ENCODE measurements around the gene DTX1.

DTX1 gene

DNA sequence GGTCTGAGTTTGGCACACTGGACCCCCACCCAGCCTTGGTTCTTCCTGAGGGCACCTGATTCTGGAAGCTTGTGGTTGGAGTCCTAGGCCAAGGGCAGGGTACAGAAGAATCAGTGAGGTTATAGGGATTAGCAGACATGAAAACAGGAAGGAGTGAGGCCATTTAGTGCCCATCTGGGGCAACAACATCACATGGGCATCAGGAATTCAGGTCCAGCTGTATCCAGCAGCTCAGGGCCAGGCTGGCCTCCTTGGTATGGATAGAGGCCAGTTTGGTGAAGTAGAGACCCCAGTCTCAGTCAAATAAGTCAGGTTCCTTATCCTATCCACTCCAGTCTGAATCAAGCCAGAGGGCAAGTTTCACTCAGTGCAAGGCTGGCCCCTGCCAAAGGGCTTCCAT lies 42.8 kb downstream of the DTX1 start:
- no peaks in the 10 kb centered on the region for H3K36me3 ChIP-seq (ENCODE audit: control insufficient read depth in 4 of 4, insufficient read depth in 4 of 4, low read length in 3 of 4)
- H3K4me3 ChIP-seq (ENCODE audit: control insufficient read depth in 1 of 7, extremely low read depth in 1 of 7, insufficient read depth in 4 of 7, low read depth in 2 of 7, low read length in 6 of 7) = no peak overlapping the region
- DNase-seq = no peak
- H3K27ac ChIP-seq (ENCODE audit: insufficient read depth in 1 of 2, low read depth in 1 of 2, low read length in 2 of 2, poor library complexity in 1 of 2, severe bottlenecking in 2 of 2) = no peak overlapping the region
- peaks cover 1 to 11% (median 5%) of the 10 kb centered on the region in 4 experiments for H3K4me1 ChIP-seq (ENCODE audit: control extremely low read depth in 1 of 4, control insufficient read depth in 4 of 4, insufficient read depth in 4 of 4, low read length in 3 of 4)
- H3K27me3 ChIP-seq (replicated peaks in 2 of 5; ENCODE audit: control insufficient read depth in 4 of 5, insufficient read depth in 5 of 5, low read length in 4 of 5) = peaks cover 0 to 8% (median 1%) of the 10 kb centered on the region in 5 experiments
- no peaks in the 10 kb centered on the region for H3K9me3 ChIP-seq (ENCODE audit: control extremely low read depth in 1 of 5, control insufficient read depth in 4 of 5, insufficient read depth in 2 of 5, low read depth in 1 of 5, low read length in 4 of 5)
- ChIA-PET POLR2A (interaction anchor here (1.1 kb wide), 1 partner anchor 51 kb away, joined by 3 read pairs; no protein-coding TSS in a partner anchor), CTCF (interaction anchor here (0.7 to 7.7 kb wide), 18 partner anchors 8 to 111 kb away, joined by 3 to 76 read pairs (median 6); partner anchors contain the start of gene RASAL1)

DNA sequence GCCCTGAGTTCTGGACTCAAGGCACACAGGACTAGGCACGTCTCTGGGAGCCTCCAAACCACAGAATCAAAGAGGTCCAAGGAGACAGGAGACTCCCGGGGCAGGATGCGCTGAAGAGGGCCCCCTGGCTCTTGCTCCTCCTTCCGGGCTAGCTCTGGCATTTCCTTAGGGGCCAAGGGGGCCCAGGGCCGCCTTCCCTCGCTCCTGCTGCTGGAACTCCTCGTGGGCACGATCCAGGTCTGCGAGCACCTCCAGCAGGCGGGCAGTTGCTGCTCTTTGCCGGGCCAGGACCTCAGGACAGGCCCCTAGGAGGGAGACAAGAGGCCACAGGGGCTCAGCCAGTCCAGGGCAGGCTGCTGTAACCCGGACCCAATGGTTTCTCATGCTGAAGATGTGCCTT lies 43.2 kb downstream of the DTX1 start:
- ChIA-PET CTCF (interaction anchor here (1.1 to 7.7 kb wide), 11 partner anchors 11 to 74 kb away, joined by 3 to 76 read pairs (median 6); partner anchors contain the start of gene RASAL1), POLR2A (interaction anchor here (1.1 kb wide), 1 partner anchor 52 kb away, joined by 3 read pairs; no protein-coding TSS in a partner anchor)
- peaks cover 1 to 11% (median 5%) of the 10 kb centered on the region in 4 experiments for H3K4me1 ChIP-seq (ENCODE audit: control extremely low read depth in 1 of 4, control insufficient read depth in 4 of 4, insufficient read depth in 4 of 4, low read length in 3 of 4)
- no peaks in the 10 kb centered on the region for H3K9me3 ChIP-seq (ENCODE audit: control extremely low read depth in 1 of 5, control insufficient read depth in 4 of 5, insufficient read depth in 2 of 5, low read depth in 1 of 5, low read length in 4 of 5)
- peaks cover 0 to 8% (median 1%) of the 10 kb centered on the region in 5 experiments for H3K27me3 ChIP-seq (replicated peaks in 2 of 5; ENCODE audit: control insufficient read depth in 4 of 5, insufficient read depth in 5 of 5, low read length in 4 of 5)
- 86% methylated on average over 10 of the region's 12 CpGs for WGBS (ENCODE audit: insufficient coverage)
- no peak overlapping the region for H3K27ac ChIP-seq (ENCODE audit: insufficient read depth in 1 of 2, low read depth in 1 of 2, low read length in 2 of 2, poor library complexity in 1 of 2, severe bottlenecking in 2 of 2)
- no peaks in the 10 kb centered on the region for H3K36me3 ChIP-seq (ENCODE audit: control insufficient read depth in 4 of 4, insufficient read depth in 4 of 4, low read length in 3 of 4)
- no peak for DNase-seq
- no peak overlapping the region for H3K4me3 ChIP-seq (ENCODE audit: control insufficient read depth in 1 of 7, extremely low read depth in 1 of 7, insufficient read depth in 4 of 7, low read depth in 2 of 7, low read length in 6 of 7)

DNA sequence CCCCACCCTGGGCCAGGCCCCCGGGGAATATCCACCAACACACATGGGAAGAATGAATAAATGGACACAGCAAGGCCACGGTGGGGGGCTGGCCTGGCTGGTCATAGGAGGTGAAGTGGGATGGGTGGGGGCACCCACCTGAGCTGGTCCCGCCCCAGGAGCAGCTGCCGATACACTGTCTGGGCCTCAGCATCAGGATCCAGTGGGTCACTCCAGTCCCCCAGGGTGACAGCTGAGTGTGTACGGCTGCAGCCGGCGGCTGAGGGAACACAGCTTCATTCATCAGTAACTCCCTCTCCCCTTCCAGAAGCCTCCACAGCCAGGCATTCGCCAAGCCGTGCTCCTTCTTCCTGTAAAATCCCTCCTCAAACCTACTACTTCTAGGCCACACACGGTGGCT lies 45.2 kb downstream of the DTX1 start:
- POLR2A ChIA-PET = no interaction called here
- no peak overlapping the region for H3K27ac ChIP-seq (ENCODE audit: insufficient read depth in 1 of 2, low read depth in 1 of 2, low read length in 2 of 2, poor library complexity in 1 of 2, severe bottlenecking in 2 of 2)
- CTCF ChIA-PET = interaction anchor here (0.9 to 7.7 kb wide), 7 partner anchors 9 to 70 kb away, joined by 3 to 76 read pairs (median 4); no protein-coding TSS in a partner anchor

DNA sequence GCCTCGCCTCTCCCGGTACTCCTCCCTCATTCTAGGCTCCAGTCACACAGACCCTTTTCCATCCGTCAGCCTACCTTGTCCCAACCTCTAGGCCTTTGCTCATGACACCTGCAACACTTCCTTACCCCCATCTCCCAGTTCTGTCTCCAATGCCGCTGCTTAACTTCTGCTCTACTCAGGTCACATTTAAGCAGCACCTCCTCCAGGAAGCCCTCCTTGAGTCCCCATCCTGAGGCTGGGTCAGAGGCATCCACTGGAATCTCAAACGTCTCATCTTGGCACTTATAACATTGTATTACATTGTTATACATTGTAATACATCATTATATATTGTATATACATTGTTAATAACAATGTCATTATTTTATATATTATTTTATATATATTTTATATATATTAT lies 46.3 kb downstream of the DTX1 start:
- Histone ChIP-seq H3K4me3 (ENCODE audit: control insufficient read depth in 1 of 7, extremely low read depth in 1 of 7, insufficient read depth in 4 of 7, low read depth in 2 of 7, low read length in 6 of 7) (no peak overlapping the region), H3K27ac (ENCODE audit: insufficient read depth in 1 of 2, low read depth in 1 of 2, low read length in 2 of 2, poor library complexity in 1 of 2, severe bottlenecking in 2 of 2) (no peak overlapping the region), H3K27me3 (replicated peaks in 2 of 5; ENCODE audit: control insufficient read depth in 4 of 5, insufficient read depth in 5 of 5, low read length in 4 of 5) (peaks cover 0 to 8% (median 1%) of the 10 kb centered on the region in 5 experiments), H3K36me3 (ENCODE audit: control insufficient read depth in 4 of 4, insufficient read depth in 4 of 4, low read length in 3 of 4) (no peaks in the 10 kb centered on the region), H3K4me1 (ENCODE audit: control extremely low read depth in 1 of 4, control insufficient read depth in 4 of 4, insufficient read depth in 4 of 4, low read length in 3 of 4) (peaks cover 1 to 12% (median 7%) of the 10 kb centered on the region in 4 experiments), H3K9me3 (ENCODE audit: control extremely low read depth in 1 of 5, control insufficient read depth in 4 of 5, insufficient read depth in 2 of 5, low read depth in 1 of 5, low read length in 4 of 5) (no peaks in the 10 kb centered on the region)
- WGBS (ENCODE audit: insufficient coverage) = 100% methylated on average over 3 of the region's 5 CpGs
- no peak for DNase-seq
- CTCF ChIA-PET = interaction anchor here (0.9 to 7.7 kb wide), 6 partner anchors 50 to 72 kb away, joined by 3 to 76 read pairs (median 4); no protein-coding TSS in a partner anchor
- POLR2A ChIA-PET = no interaction called here

More for the DNA sequence above, 45.2 kb downstream of the DTX1 start:
- H3K36me3 ChIP-seq (ENCODE audit: control insufficient read depth in 4 of 4, insufficient read depth in 4 of 4, low read length in 3 of 4) = no peaks in the 10 kb centered on the region
- peaks cover 1 to 11% (median 5%) of the 10 kb centered on the region in 4 experiments for H3K4me1 ChIP-seq (ENCODE audit: control extremely low read depth in 1 of 4, control insufficient read depth in 4 of 4, insufficient read depth in 4 of 4, low read length in 3 of 4)
- WGBS (ENCODE audit: insufficient coverage) = 93% methylated on average over 3 of the region's 10 CpGs
- peaks cover 0 to 8% (median 1%) of the 10 kb centered on the region in 5 experiments for H3K27me3 ChIP-seq (replicated peaks in 2 of 5; ENCODE audit: control insufficient read depth in 4 of 5, insufficient read depth in 5 of 5, low read length in 4 of 5)
- DNase-seq = no peak
- H3K9me3 ChIP-seq (ENCODE audit: control extremely low read depth in 1 of 5, control insufficient read depth in 4 of 5, insufficient read depth in 2 of 5, low read depth in 1 of 5, low read length in 4 of 5) = no peaks in the 10 kb centered on the region
- no peak overlapping the region for H3K4me3 ChIP-seq (ENCODE audit: control insufficient read depth in 1 of 7, extremely low read depth in 1 of 7, insufficient read depth in 4 of 7, low read depth in 2 of 7, low read length in 6 of 7)

DNA sequence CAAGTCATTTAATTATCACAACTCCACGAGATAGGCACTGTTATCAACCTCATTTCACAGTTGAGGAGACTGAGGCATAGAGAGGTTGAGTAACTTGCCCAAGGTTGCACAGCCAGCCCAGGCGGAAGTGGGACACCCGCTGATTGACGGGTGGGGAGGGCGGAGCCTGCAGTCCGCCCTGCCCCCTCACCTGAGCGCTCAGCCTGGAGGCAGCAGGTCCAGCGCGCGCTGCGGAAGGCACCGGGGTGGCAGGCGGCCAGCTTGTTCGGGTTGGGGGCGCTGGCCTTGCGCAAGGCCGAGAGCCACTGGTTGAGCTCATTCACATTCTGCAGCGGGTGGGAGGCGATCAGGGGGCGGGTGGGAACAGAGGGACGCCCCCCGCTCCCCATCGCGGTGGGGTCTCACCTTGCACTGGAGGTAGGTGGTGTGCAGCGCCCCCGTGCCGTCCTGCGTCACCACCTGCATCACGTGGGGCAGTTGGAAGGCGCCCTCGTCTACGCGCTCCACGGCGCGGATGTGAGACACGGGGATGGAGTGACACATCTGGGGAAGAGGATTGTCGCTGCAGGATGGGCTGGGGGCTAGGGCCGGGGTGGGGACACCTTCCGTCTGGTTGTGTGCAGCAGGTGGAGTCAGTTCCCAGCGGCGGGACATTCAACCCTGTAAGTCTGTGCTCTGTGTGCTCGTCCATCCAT lies 47.4 kb downstream of the DTX1 start:
- H3K4me1 ChIP-seq (ENCODE audit: control extremely low read depth in 1 of 4, control insufficient read depth in 4 of 4, insufficient read depth in 4 of 4, low read length in 3 of 4) = peaks cover 0 to 7% (median 6%) of the 10 kb centered on the region in 4 experiments
- WGBS (ENCODE audit: insufficient coverage) = 6% methylated on average over 36 of the region's 43 CpGs
- peaks cover 0 to 8% (median 1%) of the 10 kb centered on the region in 5 experiments for H3K27me3 ChIP-seq (replicated peaks in 2 of 5; ENCODE audit: control insufficient read depth in 4 of 5, insufficient read depth in 5 of 5, low read length in 4 of 5)
- ChIA-PET POLR2A (no interaction called here), CTCF (interaction anchor here (0.7 to 1.5 kb wide), 5 partner anchors 12 to 71 kb away, joined by 3 to 4 read pairs (median 3); no protein-coding TSS in a partner anchor)
- peak; percentile 23 to 63 (median 49) for DNase-seq
- H3K4me3 ChIP-seq (ENCODE audit: control insufficient read depth in 1 of 7, extremely low read depth in 1 of 7, insufficient read depth in 4 of 7, low read depth in 2 of 7, low read length in 6 of 7) = peak overlapping the region in 2 of 7 experiments; percentile 11 to 60
- H3K9me3 ChIP-seq (ENCODE audit: control extremely low read depth in 1 of 5, control insufficient read depth in 4 of 5, insufficient read depth in 2 of 5, low read depth in 1 of 5, low read length in 4 of 5) = no peaks in the 10 kb centered on the region
- no peak overlapping the region for H3K27ac ChIP-seq (ENCODE audit: insufficient read depth in 1 of 2, low read depth in 1 of 2, low read length in 2 of 2, poor library complexity in 1 of 2, severe bottlenecking in 2 of 2)
- H3K36me3 ChIP-seq (ENCODE audit: control insufficient read depth in 4 of 4, insufficient read depth in 4 of 4, low read length in 3 of 4) = no peaks in the 10 kb centered on the region

DNA sequence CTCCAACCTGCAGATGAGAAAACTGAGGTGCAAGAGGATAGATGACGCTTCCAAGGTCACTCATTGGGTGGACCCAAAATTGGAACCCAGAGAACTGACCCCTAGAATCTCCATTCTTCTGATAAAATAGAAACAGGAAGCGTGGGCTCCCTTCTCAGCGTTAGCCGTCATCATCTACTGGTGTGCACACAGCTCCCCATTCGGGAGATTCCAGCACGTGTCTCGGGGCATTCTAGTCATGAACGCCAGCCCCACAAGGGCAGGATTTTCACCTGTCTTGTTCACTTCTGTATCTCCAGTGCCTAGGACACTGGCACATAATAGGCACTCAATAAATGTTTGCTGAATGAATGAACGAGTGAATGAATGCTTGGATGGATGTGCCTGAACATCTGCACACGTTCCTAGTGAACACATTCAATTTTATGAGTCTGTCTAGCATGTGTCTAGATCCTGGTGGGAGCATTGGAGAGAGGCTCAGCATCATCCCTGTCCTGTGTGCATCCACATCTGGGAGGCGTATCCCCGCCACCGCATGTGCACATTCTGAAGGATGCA lies 48.5 kb downstream of the DTX1 start:
- no peaks in the 10 kb centered on the region for H3K9me3 ChIP-seq (ENCODE audit: control extremely low read depth in 1 of 5, control insufficient read depth in 4 of 5, insufficient read depth in 2 of 5, low read depth in 1 of 5, low read length in 4 of 5)
- H3K36me3 ChIP-seq (ENCODE audit: control insufficient read depth in 4 of 4, insufficient read depth in 4 of 4, low read length in 3 of 4) = no peaks in the 10 kb centered on the region
- ChIA-PET POLR2A (no interaction called here), CTCF (interaction anchor here (1.1 kb wide), 1 partner anchor 13 kb away, joined by 3 read pairs; no protein-coding TSS in a partner anchor)
- no peak for DNase-seq
- no peak overlapping the region for H3K4me3 ChIP-seq (ENCODE audit: control insufficient read depth in 1 of 7, extremely low read depth in 1 of 7, insufficient read depth in 4 of 7, low read depth in 2 of 7, low read length in 6 of 7)
- peaks cover 0 to 8% (median 1%) of the 10 kb centered on the region in 5 experiments for H3K27me3 ChIP-seq (replicated peaks in 2 of 5; ENCODE audit: control insufficient read depth in 4 of 5, insufficient read depth in 5 of 5, low read length in 4 of 5)
- no peak overlapping the region for H3K27ac ChIP-seq (ENCODE audit: insufficient read depth in 1 of 2, low read depth in 1 of 2, low read length in 2 of 2, poor library complexity in 1 of 2, severe bottlenecking in 2 of 2)
- peaks cover 0 to 7% (median 6%) of the 10 kb centered on the region in 4 experiments for H3K4me1 ChIP-seq (ENCODE audit: control extremely low read depth in 1 of 4, control insufficient read depth in 4 of 4, insufficient read depth in 4 of 4, low read length in 3 of 4)
- 86% methylated on average over 13 of the region's 13 CpGs for WGBS (ENCODE audit: insufficient coverage)

Data from common myeloid progenitor, CD34-positive (primary cell).